Measurements from ENCODE around the gene NIPBL. TPM values are rescaled to one million over a fixed set of nuclear protein-coding genes. Genes with fewer than 3 reads are reported as not detected.

The NIPBL gene
- total and polyA plus RNA-seq, 2 of the 13 experiments (the other 11 are each of a cell fraction or from before 2014, with no cell fraction given), result 12.3 to 32.3 TPM

DNA sequence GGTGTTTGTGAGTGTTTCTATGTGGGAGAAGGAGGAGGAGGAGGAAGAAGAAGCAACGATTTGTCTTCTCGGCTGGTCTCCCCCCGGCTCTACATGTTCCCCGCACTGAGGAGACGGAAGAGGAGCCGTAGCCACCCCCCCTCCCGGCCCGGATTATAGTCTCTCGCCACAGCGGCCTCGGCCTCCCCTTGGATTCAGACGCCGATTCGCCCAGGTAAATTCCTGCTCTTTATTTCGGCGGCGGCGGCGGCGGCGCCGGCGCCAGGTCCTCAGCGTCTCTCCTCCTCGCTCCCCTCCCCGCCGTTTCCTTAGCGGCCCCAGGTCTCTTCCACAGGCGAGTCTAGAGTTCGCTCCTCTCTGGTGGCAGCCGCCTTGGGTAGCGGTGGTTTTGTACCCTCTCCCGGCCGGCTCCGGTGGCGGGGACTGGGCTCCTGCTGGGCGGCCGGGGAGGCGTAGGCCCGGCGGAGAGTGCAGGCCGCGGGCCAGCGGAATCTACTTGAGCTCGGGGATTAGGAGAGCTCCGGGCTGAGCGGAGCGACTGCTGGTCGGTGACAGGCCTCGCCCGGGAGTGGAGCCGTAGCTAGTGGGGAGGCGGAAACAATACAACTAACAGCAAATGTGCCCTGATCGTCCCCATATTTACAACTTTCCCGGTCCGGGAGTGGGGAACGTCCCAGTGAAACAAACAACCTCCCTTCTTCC, 547 bp downstream of the NIPBL start (continued):
- TF ChIP-seq PCBP1 (IDR thresholded peaks at IDR 0.05; ENCODE audit: borderline replicate concordance, low read depth, low read length) (0 out of 2 replicates have a peak, but pooled peaks have one; percentile 70), ZNF430 (CRISPR knock-in tag; IDR thresholded peaks at IDR 0.05) (peak; percentile 51; the same call in 1 of the 2 replicates), ZNF781 (CRISPR knock-in tag; IDR thresholded peaks at IDR 0.05; ENCODE audit: borderline replicate concordance, not compliant biosample characterization) (peak; percentile 19), DMAP1 (CRISPR knock-in tag; IDR thresholded peaks at IDR 0.05) (peak; percentile 45; the same call in 1 of the 2 replicates), SNAPC2 (CRISPR knock-in tag; IDR thresholded peaks at IDR 0.05) (0 out of 2 replicates have a peak, but pooled peaks have one; percentile 31), PHF8 (CRISPR knock-in tag; IDR thresholded peaks at IDR 0.05) (peak; percentile 99), ZNF550 (CRISPR knock-in tag; IDR thresholded peaks at IDR 0.05; ENCODE audit: borderline replicate concordance) (0 out of 2 replicates have a peak, but pooled peaks have one; percentile 46), ZZZ3 (CRISPR knock-in tag; IDR thresholded peaks at IDR 0.05; ENCODE audit: borderline replicate concordance) (0 out of 2 replicates have a peak, but pooled peaks have one; percentile 21), SATB2 (CRISPR knock-in tag; IDR thresholded peaks at IDR 0.05) (no peak), KLF16 (CRISPR knock-in tag; IDR thresholded peaks at IDR 0.05) (peak in 1 of 2 experiments; percentile 40; a peak in 1 of 4 replicates), GATA4 (IDR thresholded peaks at IDR 0.05; ENCODE audit: borderline replicate concordance, low read depth) (no peak), ZNF451 (CRISPR knock-in tag; IDR thresholded peaks at IDR 0.05) (peak; percentile 63; the same call in 1 of the 2 replicates), HMGA1 (CRISPR knock-in tag; conservative IDR thresholded peaks at IDR 0.05) (no peak)
- TF ChIP-seq, protein P1, sequence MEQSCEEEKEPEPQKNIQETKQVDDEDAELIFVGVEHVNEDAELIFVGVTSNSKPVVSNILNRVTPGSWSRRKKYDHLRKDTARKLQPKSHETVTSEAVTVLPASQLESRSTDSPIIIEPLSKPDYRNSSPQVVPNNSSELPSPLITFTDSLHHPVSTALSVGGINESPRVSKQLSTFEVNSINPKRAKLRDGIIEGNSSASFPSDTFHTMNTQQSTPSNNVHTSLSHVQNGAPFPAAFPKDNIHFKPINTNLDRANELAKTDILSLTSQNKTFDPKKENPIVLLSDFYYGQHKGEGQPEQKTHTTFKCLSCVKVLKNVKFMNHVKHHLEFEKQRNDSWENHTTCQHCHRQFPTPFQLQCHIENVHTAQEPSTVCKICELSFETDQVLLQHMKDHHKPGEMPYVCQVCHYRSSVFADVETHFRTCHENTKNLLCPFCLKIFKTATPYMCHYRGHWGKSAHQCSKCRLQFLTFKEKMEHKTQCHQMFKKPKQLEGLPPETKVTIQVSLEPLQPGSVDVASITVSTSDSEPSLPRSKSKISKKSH (CRISPR knock-in tag; IDR thresholded peaks at IDR 0.05; ENCODE audit: borderline replicate concordance), result peak; percentile 77
- TF ChIP-seq, protein P2, sequence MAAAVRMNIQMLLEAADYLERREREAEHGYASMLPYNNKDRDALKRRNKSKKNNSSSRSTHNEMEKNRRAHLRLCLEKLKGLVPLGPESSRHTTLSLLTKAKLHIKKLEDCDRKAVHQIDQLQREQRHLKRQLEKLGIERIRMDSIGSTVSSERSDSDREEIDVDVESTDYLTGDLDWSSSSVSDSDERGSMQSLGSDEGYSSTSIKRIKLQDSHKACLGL (CRISPR knock-in tag; IDR thresholded peaks at IDR 0.05), result 0 out of 2 replicates have a peak, but pooled peaks have one; percentile 45
- TF ChIP-seq, protein P3, sequence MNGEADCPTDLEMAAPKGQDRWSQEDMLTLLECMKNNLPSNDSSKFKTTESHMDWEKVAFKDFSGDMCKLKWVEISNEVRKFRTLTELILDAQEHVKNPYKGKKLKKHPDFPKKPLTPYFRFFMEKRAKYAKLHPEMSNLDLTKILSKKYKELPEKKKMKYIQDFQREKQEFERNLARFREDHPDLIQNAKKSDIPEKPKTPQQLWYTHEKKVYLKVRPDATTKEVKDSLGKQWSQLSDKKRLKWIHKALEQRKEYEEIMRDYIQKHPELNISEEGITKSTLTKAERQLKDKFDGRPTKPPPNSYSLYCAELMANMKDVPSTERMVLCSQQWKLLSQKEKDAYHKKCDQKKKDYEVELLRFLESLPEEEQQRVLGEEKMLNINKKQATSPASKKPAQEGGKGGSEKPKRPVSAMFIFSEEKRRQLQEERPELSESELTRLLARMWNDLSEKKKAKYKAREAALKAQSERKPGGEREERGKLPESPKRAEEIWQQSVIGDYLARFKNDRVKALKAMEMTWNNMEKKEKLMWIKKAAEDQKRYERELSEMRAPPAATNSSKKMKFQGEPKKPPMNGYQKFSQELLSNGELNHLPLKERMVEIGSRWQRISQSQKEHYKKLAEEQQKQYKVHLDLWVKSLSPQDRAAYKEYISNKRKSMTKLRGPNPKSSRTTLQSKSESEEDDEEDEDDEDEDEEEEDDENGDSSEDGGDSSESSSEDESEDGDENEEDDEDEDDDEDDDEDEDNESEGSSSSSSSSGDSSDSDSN (CRISPR knock-in tag; IDR thresholded peaks at IDR 0.05), result peak; percentile 100
- TF ChIP-seq, protein P4, sequence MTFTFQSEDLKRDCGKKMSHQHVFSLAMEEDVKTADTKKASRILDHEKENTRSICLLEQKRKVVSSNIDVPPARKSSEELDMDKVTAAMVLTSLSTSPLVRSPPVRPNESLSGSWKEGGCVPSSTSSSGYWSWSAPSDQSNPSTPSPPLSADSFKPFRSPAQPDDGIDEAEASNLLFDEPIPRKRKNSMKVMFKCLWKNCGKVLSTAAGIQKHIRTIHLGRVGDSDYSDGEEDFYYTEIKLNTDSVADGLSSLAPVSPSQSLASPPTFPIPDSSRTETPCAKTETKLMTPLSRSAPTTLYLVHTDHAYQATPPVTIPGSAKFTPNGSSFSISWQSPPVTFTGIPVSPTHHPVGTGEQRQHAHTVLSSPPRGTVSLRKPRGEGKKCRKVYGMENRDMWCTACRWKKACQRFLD (CRISPR knock-in tag; IDR thresholded peaks at IDR 0.05; ENCODE audit: borderline replicate concordance), result no peak
- TF ChIP-seq, protein P5, sequence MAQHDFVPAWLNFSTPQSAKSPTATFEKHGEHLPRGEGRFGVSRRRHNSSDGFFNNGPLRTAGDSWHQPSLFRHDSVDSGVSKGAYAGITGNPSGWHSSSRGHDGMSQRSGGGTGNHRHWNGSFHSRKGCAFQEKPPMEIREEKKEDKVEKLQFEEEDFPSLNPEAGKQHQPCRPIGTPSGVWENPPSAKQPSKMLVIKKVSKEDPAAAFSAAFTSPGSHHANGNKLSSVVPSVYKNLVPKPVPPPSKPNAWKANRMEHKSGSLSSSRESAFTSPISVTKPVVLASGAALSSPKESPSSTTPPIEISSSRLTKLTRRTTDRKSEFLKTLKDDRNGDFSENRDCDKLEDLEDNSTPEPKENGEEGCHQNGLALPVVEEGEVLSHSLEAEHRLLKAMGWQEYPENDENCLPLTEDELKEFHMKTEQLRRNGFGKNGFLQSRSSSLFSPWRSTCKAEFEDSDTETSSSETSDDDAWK (CRISPR knock-in tag; IDR thresholded peaks at IDR 0.05), result no peak
- TF ChIP-seq, protein P6, sequence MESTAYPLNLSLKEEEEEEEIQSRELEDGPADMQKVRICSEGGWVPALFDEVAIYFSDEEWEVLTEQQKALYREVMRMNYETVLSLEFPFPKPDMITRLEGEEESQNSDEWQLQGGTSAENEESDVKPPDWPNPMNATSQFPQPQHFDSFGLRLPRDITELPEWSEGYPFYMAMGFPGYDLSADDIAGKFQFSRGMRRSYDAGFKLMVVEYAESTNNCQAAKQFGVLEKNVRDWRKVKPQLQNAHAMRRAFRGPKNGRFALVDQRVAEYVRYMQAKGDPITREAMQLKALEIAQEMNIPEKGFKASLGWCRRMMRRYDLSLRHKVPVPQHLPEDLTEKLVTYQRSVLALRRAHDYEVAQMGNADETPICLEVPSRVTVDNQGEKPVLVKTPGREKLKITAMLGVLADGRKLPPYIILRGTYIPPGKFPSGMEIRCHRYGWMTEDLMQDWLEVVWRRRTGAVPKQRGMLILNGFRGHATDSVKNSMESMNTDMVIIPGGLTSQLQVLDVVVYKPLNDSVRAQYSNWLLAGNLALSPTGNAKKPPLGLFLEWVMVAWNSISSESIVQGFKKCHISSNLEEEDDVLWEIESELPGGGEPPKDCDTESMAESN (CRISPR knock-in tag; conservative IDR thresholded peaks at IDR 0.05), result peak; percentile 29; the same call in 1 of the 2 replicates

Data from HepG2 (cell line).